ENCODE data around the gene ACAP3. TPM values are rescaled to one million over a fixed set of nuclear protein-coding genes. Genes with fewer than 3 reads are reported as not detected.

ACAP3 gene
- total and polyA plus RNA-seq, 10 of the 15 experiments (the other 5 are each of a cell fraction or from before 2014, with no cell fraction given), result 0.05 to 34.2 (median 7.1) TPM

GRCh38 chr1:1307923-1308755 is at the start of gene ACAP3, which contains the start of gene PUSL1 (continued):
- TF ChIP-seq RBBP5 (conservative IDR thresholded peaks at IDR 0.05), result no peak
- TF ChIP-seq SIX5 (IDR thresholded peaks at IDR 0.05; ENCODE audit: low read depth, low read length, severe bottlenecking), result no peak
- no peak for TF ChIP-seq SMC3 (IDR thresholded peaks at IDR 0.05; ENCODE audit: borderline replicate concordance, low read length)
- no peak for TF ChIP-seq ZNF274 (IDR thresholded peaks at IDR 0.05; ENCODE audit: insufficient read depth, insufficient read length)
- TF ChIP-seq ATF7 (IDR thresholded peaks at IDR 0.05; ENCODE audit: low read depth), result no peak
- no peak for TF ChIP-seq NFXL1 (IDR thresholded peaks at IDR 0.05; ENCODE audit: borderline replicate concordance)
- TF ChIP-seq MYB (IDR thresholded peaks at IDR 0.05; ENCODE audit: borderline replicate concordance, low read depth, low read length), result no peak
- TF ChIP-seq HCFC1 (IDR thresholded peaks at IDR 0.05; ENCODE audit: low read length), result no peak; the same call in 1 of the 2 replicates
- no peak for TF ChIP-seq GABPA (IDR thresholded peaks at IDR 0.05; ENCODE audit: low read depth)
- no peak for TF ChIP-seq YBX1 (IDR thresholded peaks at IDR 0.05)
- no peak for TF ChIP-seq ZBTB4 (CRISPR knock-in tag; IDR thresholded peaks at IDR 0.05)
- no peak for TF ChIP-seq KAT2A (conservative IDR thresholded peaks at IDR 0.05; ENCODE audit: control insufficient read depth, low read depth, low read length)
- no peak for TF ChIP-seq ASH2L (IDR thresholded peaks at IDR 0.05; ENCODE audit: borderline replicate concordance, low read depth)
- TF ChIP-seq STAT1 (conservative IDR thresholded peaks at IDR 0.05), result 0 out of 2 replicates have a peak, but pooled peaks have one; percentile 82
- TF ChIP-seq CHD4 (IDR thresholded peaks at IDR 0.05), result no peak
- no peak for TF ChIP-seq NFYA (IDR thresholded peaks at IDR 0.05; ENCODE audit: borderline replicate concordance, low read depth, low read length)
- TF ChIP-seq ESRRA (IDR thresholded peaks at IDR 0.05; ENCODE audit: low read length), result no peak
- peak; percentile 47; the same call in 1 of the 2 replicates for TF ChIP-seq LARP7 (IDR thresholded peaks at IDR 0.05)
- TF ChIP-seq ZNF384 (IDR thresholded peaks at IDR 0.05; ENCODE audit: borderline replicate concordance, low read depth, low read length), result no peak
- TF ChIP-seq RELB (IDR thresholded peaks at IDR 0.05; ENCODE audit: low read depth), result peak; percentile 76; the same call in 1 of the 2 replicates
- no peak for TF ChIP-seq POU2F2 (IDR thresholded peaks at IDR 0.05; ENCODE audit: borderline replicate concordance, low read depth, low read length)
- 0 out of 2 replicates have a peak, but pooled peaks have one; percentile 39 for TF ChIP-seq MLLT1 (IDR thresholded peaks at IDR 0.05)
- TF ChIP-seq NBN (IDR thresholded peaks at IDR 0.05), result peak; percentile 86
- TF ChIP-seq CBX5 (IDR thresholded peaks at IDR 0.05; ENCODE audit: low read depth), result no peak
